ENCODE measurements around the gene POU6F2.

GRCh38 chr7:39085189-39085588 lies 107.5 kb downstream of the POU6F2 start:
- no peak for TF ChIP-seq CTCF (IDR thresholded peaks at IDR 0.05)
- no peak for TF ChIP-seq ZFX (IDR thresholded peaks at IDR 0.05; ENCODE audit: borderline replicate concordance)

Data from 22Rv1 (cell line).